Measurements from ENCODE around the gene SH3RF2. TPM values are rescaled to one million over a fixed set of nuclear protein-coding genes. Genes with fewer than 3 reads are reported as not detected.

Gene SH3RF2
- total RNA-seq, 2 donors from 2014 or later = 2.6 to 3.2 TPM

- Histone ChIP-seq H3K9ac (ENCODE audit: extremely low read depth, low read length, poor library complexity, severe bottlenecking) (no peak overlapping the region), H3K4me1 (ENCODE audit: control insufficient read depth, insufficient read depth, low read length) (peaks cover 2% of the 10 kb centered on the region), H3K27ac (ENCODE audit: low read depth, low read length) (no peak overlapping the region), H3K27me3 (ENCODE audit: control insufficient read depth, insufficient read depth, low read length, poor library complexity, severe bottlenecking) (no peaks in the 10 kb centered on the region), H3K9me3 (ENCODE audit: control insufficient read depth, low read length) (no peaks in the 10 kb centered on the region), H3K4me3 (ENCODE audit: low read length) (no peak overlapping the region), H3K36me3 (ENCODE audit: control insufficient read depth, insufficient read depth, low read length) (no peaks in the 10 kb centered on the region)
- no peaks in the 10 kb centered on the region for H3K27me3 Mint-ChIP-seq (ENCODE audit: insufficient read depth)
- H3K27ac Mint-ChIP-seq = no peak overlapping the region
- no peak for TF ChIP-seq CTCF (conservative IDR thresholded peaks at IDR 0.05)
- H3K36me3 Mint-ChIP-seq (ENCODE audit: low read depth) = no peaks in the 10 kb centered on the region
- H3K4me1 Mint-ChIP-seq = no peaks in the 10 kb centered on the region
- DNase-seq = no peak
- H3K9me3 Mint-ChIP-seq = no peaks in the 10 kb centered on the region
- WGBS, 2 experiments (ENCODE audit: insufficient coverage in 1 of 2, insufficient read length in 1 of 2) = 85 to 86% methylated on average over 3 of the region's 3 CpGs
- no peak overlapping the region for H3K4me3 Mint-ChIP-seq
Measured at GRCh38 chr5:146051678-146052077, 115.3 kb downstream of the SH3RF2 start.

- H3K4me1 Mint-ChIP-seq = no peaks in the 10 kb centered on the region
- no peak overlapping the region for H3K27ac Mint-ChIP-seq
- no peak overlapping the region for H3K4me3 ChIP-seq (ENCODE audit: low read length)
- no peaks in the 10 kb centered on the region for H3K36me3 ChIP-seq (ENCODE audit: control insufficient read depth, insufficient read depth, low read length)
- H3K4me1 ChIP-seq (ENCODE audit: control insufficient read depth, insufficient read depth, low read length) = peaks cover 2% of the 10 kb centered on the region
- no peak overlapping the region for H3K9ac ChIP-seq (ENCODE audit: extremely low read depth, low read length, poor library complexity, severe bottlenecking)
- H3K36me3 Mint-ChIP-seq (ENCODE audit: low read depth) = no peaks in the 10 kb centered on the region
- peak; percentile 72 for DNase-seq
- TF ChIP-seq CTCF (conservative IDR thresholded peaks at IDR 0.05) = peak; percentile 75
- H3K27ac ChIP-seq (ENCODE audit: low read depth, low read length) = no peak overlapping the region
- no peaks in the 10 kb centered on the region for H3K9me3 Mint-ChIP-seq
- no peak overlapping the region for H3K4me3 Mint-ChIP-seq
- H3K27me3 Mint-ChIP-seq (ENCODE audit: insufficient read depth) = no peaks in the 10 kb centered on the region
- H3K9me3 ChIP-seq (ENCODE audit: control insufficient read depth, low read length) = no peaks in the 10 kb centered on the region
- H3K27me3 ChIP-seq (ENCODE audit: control insufficient read depth, insufficient read depth, low read length, poor library complexity, severe bottlenecking) = no peaks in the 10 kb centered on the region
Measured at GRCh38 chr5:146052780-146053179, 116.4 kb downstream of the SH3RF2 start.

GRCh38 chr5:146055432-146055831 lies 119.1 kb downstream of the SH3RF2 start:
- no peaks in the 10 kb centered on the region for H3K9me3 ChIP-seq (ENCODE audit: control insufficient read depth, low read length)
- no peaks in the 10 kb centered on the region for H3K36me3 ChIP-seq (ENCODE audit: control insufficient read depth, insufficient read depth, low read length)
- no peak overlapping the region for H3K9ac ChIP-seq (ENCODE audit: extremely low read depth, low read length, poor library complexity, severe bottlenecking)
- no peak for TF ChIP-seq CTCF (conservative IDR thresholded peaks at IDR 0.05)
- Mint-ChIP-seq H3K27me3 (ENCODE audit: insufficient read depth) (no peaks in the 10 kb centered on the region), H3K27ac (no peak overlapping the region), H3K9me3 (no peaks in the 10 kb centered on the region), H3K36me3 (ENCODE audit: low read depth) (no peaks in the 10 kb centered on the region), H3K4me3 (no peak overlapping the region), H3K4me1 (no peaks in the 10 kb centered on the region)
- no peak overlapping the region for H3K27ac ChIP-seq (ENCODE audit: low read depth, low read length)
- H3K4me1 ChIP-seq (ENCODE audit: control insufficient read depth, insufficient read depth, low read length) = no peaks in the 10 kb centered on the region
- no peak overlapping the region for H3K4me3 ChIP-seq (ENCODE audit: low read length)
- 95 to 100% methylated on average over 1 to 2 of the region's 2 CpGs for WGBS, 2 experiments (ENCODE audit: insufficient coverage in 1 of 2, insufficient read length in 1 of 2)
- H3K27me3 ChIP-seq (ENCODE audit: control insufficient read depth, insufficient read depth, low read length, poor library complexity, severe bottlenecking) = no peaks in the 10 kb centered on the region
- DNase-seq = no peak

Measured in endodermal cell (in vitro differentiated cells).